Activated naive CD8-positive, alpha-beta T cell treated with anti-CD3 and anti-CD28 coated beads, Interleukin-2, amount 50 U/mL, for 16 hours (primary cell): ENCODE measurements around the gene ARMC3.

Experiments used
- DNase-seq: peaks from one replicate; pipeline ENCODE4 v3.0.0-alpha.2; 2020; ENCODE audit warnings: low read depth, low spot score

The ARMC3 gene

DNA sequence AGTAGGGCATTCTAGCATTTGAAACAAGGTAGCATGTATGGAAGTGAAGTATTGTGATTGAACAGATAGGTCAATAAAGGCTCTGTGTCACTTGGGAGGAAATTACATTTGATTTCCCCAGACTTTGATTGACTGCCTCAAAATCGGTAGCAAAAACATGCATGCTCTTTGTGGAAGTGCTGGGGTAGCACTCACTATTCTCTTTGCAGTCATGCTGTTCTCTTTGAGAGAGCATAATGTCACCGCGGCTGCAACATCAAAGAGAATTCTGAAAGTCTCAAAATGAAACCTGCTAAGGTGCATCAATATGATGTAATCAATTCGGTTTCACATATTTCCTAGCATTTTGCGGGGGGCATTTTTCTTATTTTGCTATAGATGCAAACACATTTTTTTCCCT is 64.2 kb downstream of the ARMC3 start:
- DNase-seq, result no peak

- DNase-seq, result no peak
Measured at GRCh38 chr10:22992621-22993020, 64.8 kb downstream of the ARMC3 start.

GRCh38 chr10:22993314-22993713 is 65.5 kb downstream of the ARMC3 start:
- DNase-seq, result no peak

DNA sequence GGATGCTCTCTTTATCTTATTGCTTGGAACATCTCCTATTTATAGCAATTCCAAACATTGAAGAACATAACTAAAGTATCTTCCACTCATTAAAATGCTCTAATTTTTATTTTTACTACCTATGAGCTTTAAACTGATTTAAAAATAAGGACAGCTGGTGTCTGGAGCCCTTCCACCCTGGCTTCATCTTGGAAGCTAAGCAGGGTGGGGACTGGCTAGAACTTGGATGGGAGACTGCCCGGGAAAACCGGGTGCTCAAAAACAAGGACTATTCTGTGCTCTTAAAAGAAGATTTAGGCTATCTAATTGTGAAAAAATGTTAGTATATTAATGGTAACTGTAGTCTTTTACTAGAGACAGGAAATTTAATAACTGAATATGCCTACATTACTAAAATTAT is 69.2 kb downstream of the ARMC3 start:
- no peak for DNase-seq

GRCh38 chr10:22998091-22998490 is 70.2 kb downstream of the ARMC3 start:
- DNase-seq, result no peak

- no peak for DNase-seq
Measured at GRCh38 chr10:22999942-23000341, 72.1 kb downstream of the ARMC3 start.

DNA sequence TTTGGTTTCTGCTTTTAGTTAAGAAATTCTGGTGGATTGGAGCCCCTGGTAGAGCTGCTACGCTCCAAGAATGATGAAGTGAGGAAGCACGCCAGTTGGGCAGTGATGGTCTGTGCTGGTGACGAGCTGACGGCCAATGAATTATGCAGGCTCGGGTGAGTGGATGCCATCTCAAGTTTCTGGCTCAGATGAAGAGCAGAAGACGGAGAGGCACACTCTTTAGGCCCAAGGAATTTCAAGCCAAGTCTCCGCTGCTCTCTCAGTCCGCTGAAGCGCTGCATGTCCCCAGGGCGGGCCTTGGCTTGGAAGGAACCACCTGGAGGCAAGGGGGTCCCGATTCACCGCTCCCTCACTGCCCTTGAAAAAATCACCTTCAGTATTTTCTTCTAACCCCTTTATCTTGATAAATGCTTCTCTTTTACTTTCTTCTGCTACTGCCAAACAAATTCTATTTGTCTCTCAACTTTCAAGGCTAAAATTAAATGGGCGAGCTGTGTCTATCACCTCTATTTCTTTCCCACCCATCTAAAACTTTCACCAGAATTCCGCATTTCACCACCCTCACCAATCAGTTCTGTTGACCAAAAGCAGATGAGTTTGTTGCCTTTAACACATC is 74.2 kb downstream of the ARMC3 start:
- DNase-seq, result no peak

GRCh38 chr10:23005150-23005549 is 77.3 kb downstream of the ARMC3 start:
- DNase-seq, result no peak

GRCh38 chr10:23013581-23014335 is 85.9 kb downstream of the ARMC3 start:
- no peak for DNase-seq

DNA sequence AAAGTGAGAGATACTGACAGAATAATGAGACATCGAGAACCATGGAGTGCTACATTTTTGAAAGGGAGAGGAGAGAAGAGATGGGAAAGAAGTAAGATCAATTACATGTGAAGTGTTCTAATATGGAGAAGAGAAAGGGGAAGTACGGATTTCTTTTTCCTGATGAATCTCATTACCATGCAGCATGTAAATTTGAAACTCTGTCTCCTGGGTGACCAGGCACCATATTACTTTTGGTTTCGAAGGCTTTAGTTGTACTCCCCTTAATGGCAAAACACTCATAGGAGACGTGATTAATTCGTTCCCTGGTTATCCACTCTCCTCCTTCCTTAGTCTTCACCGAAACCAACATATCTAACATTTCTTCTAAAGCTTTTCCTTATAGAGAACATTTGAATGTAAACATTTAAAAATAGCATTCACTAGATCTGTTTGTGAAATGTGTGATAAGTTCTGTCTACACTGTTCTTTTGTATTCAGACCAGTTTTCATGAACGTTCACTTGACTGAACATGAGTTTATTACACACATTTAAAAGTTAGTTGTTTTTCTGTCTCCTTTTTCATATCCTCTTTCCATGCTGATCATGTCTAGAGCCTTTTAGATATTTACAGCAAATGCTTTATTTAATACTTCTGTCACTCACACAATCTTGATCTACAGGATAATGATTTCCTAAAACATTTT is 87.3 kb downstream of the ARMC3 start:
- DNase-seq, result no peak

DNA sequence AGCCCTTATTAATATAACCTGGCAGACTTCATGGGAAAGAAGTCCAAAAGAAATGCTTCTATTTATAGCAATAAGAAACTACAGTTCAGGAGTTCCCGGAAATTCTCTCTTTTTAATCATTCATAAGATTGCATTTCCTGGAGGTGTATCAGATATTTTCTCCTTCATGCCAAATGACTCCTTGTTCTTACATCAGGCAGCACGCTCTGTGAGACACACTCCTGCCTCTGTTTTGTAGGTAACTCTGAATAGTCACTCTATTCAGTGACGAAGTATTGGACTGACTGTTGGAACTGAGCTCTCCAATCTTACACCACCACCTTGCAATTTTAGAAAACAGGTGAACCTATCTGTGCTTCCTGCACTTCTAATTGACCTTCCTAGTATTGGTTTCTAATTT is 88.8 kb downstream of the ARMC3 start:
- DNase-seq, result no peak

DNA sequence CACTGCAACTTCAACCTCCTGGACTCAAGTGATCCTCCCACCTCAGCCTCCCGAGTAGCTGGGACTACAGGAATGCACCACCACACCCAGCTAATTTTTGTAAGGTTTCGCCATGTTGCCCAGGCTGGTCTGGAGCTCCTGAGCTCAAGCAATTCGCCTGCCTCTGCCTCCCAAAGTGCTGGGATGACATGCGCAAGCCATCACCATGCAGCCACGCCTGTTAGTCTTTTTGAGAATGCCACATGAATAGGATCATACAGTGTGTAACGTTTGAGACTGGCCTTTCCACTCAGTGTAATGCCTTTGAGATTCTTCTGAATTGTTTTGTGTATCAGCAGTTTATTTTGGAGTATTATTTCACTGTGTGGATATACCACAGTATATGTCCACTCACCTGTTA is 91.8 kb downstream of the ARMC3 start:
- no peak for DNase-seq

DNA sequence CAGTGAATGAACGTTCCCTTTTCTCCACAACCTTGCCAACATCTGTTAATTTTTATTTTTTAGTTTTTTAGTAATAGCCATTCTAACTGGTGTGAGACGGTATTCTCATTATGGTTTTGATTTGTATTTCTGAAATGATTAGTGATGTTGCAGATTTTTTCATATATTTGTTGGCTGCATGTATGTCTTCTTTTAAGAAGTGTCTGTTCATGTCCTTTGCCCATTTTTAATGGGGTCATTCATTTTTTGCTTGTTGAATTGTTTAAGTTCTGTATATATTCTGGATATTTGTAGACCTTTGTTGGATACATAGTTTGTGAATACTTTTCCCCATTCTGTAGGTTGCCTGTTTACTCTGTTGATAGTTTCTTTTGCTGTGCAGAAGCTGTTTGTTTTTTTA is 93.6 kb downstream of the ARMC3 start:
- no peak for DNase-seq

GRCh38 chr10:23024002-23024401 is 96.1 kb downstream of the ARMC3 start:
- no peak for DNase-seq

- no peak for DNase-seq
Measured at GRCh38 chr10:23031318-23031717, 103.5 kb downstream of the ARMC3 start.

GRCh38 chr10:23034790-23035189 is 106.9 kb downstream of the ARMC3 start:
- DNase-seq, result no peak

- no peak for DNase-seq
Measured at GRCh38 chr10:23035569-23035968, 107.7 kb downstream of the ARMC3 start.

GRCh38 chr10:23037152-23037551 is 109.3 kb downstream of the ARMC3 start:
- DNase-seq, result no peak

GRCh38 chr10:23037561-23037960 is 109.7 kb downstream of the ARMC3 start:
- DNase-seq, result no peak

DNA sequence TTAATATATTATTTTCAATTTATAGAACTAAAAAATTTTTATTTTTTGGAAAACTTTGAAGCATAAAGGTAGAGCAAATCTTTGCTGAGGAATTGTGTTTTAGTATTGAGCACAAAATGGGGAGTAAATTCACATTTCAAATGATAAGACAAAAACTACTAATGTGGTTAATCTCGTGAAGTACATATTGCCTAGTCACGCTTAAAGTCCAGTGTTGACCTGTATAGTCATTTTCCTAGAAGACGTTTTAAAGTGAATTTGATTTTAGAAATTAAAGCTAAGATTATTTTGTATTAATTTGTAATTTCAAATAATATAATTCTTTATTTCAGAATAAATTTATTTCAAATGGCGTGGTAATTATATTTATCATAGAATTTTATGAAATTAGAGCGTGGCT is 110.3 kb downstream of the ARMC3 start:
- no peak for DNase-seq

DNA sequence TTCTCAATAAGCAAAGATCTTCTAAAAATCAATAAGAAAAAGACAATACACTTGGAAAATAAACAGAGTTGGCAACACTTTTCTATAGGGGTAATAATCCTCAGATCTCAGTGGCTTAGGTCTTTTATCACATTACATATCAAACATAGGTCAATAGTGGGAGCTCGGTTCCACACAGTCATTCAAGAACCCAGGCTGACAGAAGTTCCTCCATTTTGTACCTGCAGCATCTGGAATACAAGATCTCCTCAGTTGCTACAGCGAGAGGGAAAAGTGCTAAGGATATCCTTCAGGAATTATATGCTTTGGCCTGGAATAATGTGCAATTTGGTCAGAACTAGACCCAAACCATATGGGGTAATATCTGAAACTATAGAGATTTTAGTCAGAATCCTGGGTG is 112.1 kb downstream of the ARMC3 start:
- no peak for DNase-seq

DNA sequence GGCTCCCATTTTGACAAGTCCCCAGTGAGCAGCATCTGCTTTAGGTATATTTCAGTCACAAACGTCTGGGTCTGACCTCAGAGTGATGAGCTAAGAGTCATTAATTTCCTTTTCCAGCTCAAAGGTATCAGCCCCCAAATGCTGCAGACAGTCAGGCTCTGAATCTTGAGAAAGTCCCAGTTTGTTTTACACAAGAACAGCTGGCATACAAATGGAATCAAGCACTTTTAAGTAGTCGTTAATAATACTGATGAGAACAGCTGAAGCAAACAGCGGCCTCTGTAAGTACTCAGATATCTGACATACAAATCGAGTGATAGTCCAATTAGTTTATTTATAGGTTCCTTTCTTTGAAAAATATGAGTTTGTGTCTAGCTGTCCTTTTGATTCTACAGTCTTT is 118.2 kb downstream of the ARMC3 start:
- no peak for DNase-seq
